ENCODE data around the gene BRMS1L.
"Not testable (repeated sequence)": the region's sequence is repeated elsewhere in the genome, so short reads cannot be mapped to it uniquely, and the experiment has no call there.

The BRMS1L gene

DNA sequence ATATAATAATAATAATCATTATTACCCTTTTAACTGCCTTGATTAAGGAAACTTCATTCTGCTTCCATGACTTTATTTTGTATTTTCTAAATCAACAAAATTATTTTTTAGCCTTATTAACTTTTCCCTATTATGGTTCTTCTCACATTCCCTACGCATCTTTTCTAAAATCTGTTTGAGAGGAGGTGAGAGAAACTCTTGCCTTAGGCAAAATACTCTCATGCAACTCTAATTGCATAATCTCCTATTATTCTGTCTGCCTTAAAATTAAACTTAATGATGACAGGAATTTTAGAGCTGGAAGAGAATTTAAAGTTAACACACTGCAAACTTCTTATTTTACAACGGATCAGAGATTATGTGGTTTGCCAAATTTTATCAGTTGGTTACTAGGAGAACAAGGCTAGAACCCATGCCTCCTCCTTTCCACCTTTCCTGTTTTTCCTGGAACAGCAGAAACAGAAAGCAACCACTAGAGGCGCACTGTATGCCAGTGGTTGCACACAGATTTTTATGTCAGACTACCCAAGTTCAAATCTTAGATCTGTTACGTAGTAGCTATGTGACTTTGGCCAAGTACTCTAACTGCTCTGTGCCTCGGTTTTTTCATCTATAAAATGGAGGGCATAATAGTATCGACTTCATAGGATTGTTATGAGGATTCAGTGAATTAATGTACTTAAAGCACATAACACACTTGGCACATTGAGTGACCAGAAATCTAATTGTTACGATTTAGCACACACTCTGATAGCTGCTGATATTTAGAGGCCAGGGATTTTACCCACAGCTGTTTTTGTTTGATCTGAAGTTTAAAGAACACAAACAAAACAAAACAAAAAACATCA, 4.3 kb upstream of the BRMS1L start:
- DNase-seq (ENCODE audit: low read depth in 2 of 2) = no peak

DNA sequence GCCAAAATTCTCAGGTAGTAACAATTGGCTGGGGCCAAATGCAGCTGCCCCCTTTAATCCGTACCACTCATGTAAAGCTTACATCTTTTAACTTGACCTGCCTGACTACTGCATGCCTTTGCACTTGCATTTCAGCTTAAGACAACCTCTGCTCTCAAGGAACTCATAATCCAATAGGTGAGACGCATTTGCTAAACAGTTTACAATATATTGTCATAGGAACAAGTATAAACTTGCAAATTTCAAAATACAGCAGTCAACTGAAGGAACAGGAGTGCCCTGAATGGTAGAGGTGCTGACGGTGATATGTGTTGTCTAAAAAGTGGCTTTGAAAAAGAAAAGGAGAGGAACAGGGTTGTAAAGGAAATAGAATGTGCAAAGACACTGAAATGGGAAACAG, 3.6 kb upstream of the BRMS1L start:
- DNase-seq (ENCODE audit: low read depth in 2 of 2) = no peak

DNA sequence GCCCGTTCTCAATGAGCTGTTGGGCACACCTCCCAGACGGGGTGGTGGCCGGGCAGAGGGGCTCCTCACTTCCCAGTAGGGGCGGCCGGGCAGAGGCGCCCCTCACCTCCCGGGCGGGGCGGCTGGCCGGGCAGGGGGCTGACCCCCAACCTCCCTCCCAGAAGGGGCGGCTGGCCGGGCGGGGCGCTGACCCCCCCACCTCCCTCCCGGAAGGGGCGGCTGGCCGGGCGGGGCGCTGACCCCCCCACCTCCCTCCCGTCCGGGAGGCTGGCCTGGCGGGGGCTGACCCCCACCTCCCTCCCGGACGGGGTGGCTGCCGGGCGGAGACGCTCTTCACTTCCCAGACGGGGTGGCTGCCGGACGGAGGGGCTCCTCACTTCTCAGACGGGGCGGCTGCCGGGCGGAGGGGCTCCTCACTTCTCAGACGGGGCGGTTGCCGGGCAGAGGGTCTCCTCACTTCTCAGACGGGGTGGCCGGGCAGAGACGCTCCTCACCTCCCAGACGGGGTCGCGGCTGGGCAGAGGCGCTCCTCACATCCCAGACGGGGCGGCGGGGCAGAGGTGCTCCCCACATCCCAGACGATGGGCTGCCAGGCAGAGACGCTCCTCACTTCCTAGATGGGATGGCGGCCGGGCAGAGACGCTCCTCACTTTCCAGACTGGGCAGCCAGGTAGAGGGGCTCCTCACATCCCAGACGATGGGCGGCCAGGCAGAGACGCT, 1.5 kb upstream of the BRMS1L start:
- DNase-seq (ENCODE audit: low read depth in 2 of 2) = not testable (repeated sequence)

DNA sequence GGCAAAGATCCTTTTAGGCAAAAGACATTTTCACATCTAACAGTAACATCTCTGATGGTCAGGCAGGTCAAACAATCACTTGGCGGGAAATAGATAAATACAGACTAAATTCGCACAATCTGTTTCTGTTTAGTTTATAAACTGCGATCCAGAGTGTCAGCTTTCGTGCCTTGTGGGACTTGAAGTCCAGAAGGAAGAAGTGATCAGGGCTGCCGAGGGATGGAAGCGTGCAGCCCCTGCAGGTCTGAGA, 245 bp upstream of the BRMS1L start:
- DNase-seq (ENCODE audit: low read depth in 2 of 2) = no peak

DNA sequence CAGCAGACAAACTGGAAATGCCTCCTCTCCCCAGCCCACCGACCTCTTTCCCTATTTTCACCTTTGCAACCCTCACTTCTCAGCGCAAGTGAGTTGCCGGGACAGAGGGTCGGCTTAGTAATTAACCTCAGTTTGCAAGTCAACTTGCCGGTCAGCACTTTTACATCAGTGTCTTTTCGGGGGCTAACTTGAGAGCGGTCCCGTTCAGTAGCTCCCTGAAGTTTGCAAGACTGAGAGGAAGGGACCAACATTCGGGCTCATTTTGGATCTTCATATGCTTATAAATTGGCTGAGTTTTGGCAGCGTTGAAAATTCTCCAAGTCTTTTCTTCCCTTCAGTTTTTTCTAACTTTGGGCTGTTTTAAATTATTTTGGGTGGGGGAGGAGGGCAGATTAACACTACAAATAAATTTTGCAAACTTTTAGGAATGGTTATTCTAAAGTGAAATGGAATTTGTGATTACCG, 846 bp downstream of the BRMS1L start:
- DNase-seq (ENCODE audit: low read depth in 2 of 2) = no peak

DNA sequence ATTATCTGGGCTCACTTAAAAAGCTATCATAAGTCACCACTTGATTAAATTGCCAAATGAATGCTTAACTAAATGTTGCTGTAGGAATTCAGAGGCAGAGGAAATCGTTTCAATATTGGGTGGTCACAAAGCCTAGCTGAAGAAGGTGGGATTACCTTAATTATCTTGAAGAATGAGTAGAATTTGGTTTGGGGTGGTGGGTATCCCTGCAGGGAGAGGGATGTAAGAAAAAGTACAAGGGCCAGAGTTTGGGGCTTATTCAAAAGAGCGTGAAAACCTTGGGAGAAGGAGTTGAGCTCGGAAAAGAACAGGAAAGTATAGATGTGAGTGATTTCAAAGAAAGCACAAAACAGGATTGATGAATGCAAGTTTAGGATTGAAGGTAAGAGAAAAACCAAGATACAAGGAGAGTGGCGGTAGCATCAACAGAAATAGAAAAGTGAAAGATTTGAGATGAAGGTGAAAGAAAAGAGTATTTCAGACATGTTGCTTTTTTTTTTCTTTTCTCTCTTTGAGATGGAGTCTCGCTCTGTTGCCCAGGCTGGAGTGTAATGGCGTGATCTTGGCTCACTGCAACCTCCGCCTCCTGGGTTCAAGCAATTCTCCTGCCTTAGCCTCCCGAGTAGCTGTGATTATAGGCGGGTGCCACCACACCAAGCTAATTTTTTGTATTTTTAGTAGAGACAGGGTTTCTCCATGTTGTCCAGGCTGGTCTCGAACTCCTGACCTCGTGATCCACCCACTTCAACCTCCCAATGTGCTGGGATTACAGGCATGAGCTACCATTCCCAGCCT, 1.7 kb downstream of the BRMS1L start:
- no peak for DNase-seq (ENCODE audit: low read depth in 2 of 2)

DNA sequence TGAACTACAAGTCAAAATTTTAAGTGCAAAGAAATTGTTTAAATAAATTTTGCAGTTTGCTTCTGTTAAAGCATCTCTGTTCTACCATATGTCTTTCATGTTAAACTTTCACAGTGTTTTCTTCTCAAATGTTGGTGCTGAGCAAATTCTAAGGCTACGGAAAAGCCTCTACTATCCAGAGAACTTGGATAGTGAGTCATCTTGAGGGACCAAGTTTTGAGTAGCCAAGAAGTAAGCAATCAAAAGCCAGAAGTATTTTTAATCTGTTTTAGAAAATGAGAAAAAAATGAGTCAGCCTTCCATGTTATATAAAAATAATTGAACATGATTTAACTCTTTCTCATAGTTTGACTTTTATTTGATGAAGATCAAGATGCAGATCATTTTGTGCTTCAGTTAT, 3.3 kb downstream of the BRMS1L start:
- DNase-seq (ENCODE audit: low read depth in 2 of 2) = no peak

DNA sequence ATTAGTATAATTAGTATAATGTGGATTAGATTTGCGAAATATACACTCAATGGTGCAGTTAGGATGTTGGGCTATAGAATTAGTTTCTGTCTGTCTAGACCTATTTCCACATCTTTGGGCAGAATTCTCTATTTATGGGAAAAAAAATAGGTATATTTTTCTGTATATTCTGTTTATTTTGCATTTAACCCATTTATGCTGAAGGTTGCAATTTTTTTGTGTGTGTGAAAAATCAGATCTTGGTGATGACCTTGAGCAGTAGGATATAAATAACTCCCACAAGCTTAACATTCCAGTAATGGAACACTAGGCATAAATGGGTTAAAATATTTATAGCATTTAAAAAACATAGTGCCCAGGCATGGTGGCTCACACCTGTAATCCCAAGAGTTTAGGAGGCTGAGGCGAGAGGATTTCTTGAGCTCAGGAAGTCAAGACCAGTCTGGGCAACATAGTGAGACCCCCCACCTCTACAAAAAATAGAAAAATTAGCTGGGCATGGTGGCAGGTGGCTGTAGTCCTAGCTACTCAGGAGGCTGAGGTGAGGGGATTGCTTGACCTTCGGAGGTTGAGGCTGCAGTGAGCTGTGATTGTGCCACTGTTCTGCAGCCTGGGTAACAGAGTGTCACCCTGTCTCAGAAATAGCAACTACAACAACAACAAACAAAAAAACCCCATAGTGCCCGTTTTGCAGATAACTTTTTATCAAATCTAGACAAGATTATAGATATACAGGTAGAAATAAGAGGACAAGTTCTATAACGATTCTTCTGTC, 9.3 kb downstream of the BRMS1L start:
- no peak for DNase-seq (ENCODE audit: low read depth in 2 of 2)

DNA sequence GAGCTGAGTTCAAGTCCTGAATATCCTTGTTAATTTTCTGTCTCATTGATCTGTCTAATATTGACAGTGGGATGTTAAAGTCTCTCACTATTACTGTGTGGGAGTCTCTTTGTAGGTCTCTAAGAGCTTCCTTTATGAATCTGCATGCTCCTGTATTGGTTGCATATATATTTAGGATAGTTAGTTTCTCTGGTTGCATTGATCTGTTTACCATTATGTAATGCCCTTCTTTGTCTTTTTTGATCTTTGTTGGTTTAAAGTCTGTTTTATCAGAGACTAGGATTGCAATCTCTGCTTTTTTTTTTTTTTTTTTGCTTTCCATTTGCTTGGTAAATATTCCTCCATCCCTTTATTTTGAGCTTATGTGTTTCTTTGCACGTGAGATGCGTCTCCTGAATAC, 15.6 kb downstream of the BRMS1L start:
- DNase-seq (ENCODE audit: low read depth in 2 of 2) = not testable (repeated sequence)

DNA sequence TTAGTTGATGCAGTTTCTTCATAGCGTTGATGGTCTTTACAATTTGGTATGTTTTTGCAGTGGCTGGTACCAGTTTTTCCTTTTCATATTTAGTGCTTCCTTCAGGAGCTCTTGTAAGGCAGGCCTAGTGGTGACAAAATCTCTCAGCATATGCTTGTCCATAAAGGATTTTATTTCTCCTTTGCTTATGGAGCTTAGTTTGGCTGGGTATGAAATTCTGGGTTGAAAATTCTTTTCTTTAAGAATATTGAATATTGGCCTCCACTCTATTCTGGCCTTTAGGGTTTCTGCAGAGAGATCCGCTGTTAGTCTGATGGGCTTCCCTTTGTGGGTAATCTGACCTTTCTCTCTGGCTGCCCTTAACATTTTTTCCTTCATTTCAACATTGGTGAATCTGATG, 16.1 kb downstream of the BRMS1L start:
- DNase-seq (ENCODE audit: low read depth in 2 of 2) = not testable (repeated sequence)

DNA sequence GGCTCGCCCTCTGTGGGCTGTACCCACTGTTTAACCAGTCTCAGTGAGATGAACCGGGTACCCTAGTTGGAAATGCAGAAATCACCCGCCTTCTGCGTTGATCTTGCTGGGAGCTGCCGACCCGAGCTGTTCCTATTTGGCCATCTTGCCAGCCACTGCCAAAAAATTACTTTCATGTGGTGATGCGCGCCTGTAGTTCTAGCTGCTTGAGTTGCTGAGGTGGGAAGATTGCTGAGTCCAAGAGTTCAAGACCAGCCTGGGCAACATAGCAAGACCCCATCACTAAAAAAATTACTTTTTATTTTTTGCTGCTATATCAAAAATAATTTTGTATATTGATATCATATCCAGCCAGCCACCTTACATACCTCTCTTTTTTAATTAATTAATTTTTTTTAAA, 18.4 kb downstream of the BRMS1L start:
- DNase-seq (ENCODE audit: low read depth in 2 of 2) = no peak

DNA sequence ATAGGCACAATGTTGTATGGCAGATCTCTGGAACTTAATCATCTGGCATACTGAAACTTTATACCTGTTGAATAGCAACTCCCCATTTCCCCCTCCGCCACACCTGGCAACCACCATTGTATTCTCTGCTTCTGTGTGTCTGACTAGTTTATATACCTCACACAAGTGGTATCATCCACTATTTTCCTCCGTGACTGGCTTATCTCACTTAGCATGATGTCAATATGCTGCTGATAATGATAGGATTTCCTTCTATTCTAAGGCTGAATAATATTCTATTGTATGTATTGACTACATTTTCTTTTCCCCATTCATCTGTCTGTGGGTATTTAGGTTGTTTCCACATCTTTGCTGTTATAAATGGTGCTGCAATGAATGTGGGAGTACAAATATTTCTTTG, 21.5 kb downstream of the BRMS1L start:
- no peak for DNase-seq (ENCODE audit: low read depth in 2 of 2)

DNA sequence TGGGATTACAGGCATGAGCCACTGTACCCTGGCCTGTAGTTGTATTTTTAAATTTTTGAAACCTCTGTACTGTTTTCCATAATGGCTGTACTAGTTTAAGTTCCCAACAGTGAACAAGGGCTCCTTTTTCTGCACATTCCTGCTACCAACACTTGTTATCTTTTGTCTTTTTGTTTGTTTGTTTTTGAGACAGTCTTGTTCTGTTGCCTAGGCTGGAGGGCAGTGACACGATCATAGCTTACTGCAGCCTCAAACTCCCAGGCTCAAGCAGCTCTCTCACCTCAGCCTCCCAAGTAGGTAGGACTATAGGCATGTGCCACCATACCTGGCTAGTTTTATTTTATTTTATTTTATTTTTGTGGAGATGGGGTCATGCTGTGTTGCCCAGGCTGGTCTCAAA, 23.0 kb downstream of the BRMS1L start:
- DNase-seq (ENCODE audit: low read depth in 2 of 2) = no peak

DNA sequence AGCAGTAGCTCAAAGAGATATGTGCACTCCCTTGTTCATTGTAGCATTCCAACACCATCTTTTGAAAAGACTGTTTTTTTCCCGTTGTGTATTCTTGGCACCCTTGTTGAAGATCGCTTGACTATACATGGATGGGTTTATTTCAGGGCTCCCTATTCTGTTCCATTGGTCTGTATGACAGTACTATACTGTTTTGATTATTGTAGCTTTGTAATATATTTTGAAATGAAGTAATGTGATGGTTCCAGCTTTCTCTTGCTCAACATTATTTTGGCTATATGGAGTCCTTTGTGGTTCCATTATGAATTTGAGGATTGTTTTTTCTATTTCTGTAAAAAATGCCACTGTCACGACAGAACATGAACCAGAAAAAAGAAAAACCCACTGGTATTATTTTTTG, 25.7 kb downstream of the BRMS1L start:
- DNase-seq (ENCODE audit: low read depth in 2 of 2) = no peak

DNA sequence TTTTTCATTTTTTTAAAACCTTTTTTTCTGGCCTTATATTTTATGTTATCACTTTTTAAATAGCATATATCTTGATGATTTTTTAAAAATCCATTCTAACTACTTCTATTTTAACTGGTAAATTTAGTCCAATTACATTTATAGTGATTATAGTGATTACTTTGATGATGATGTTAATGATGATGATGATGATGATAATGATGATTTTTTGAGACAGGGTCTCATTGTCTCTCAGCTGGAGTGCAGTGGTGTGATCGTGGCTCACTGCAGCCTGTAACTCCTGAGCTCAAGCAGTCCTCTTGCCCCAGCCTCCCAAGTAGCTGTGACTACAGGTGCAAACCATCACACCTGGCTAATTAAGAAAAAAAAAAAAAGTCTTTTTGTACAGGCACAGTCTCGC, 27.1 kb downstream of the BRMS1L start:
- no peak for DNase-seq (ENCODE audit: low read depth in 2 of 2)

DNA sequence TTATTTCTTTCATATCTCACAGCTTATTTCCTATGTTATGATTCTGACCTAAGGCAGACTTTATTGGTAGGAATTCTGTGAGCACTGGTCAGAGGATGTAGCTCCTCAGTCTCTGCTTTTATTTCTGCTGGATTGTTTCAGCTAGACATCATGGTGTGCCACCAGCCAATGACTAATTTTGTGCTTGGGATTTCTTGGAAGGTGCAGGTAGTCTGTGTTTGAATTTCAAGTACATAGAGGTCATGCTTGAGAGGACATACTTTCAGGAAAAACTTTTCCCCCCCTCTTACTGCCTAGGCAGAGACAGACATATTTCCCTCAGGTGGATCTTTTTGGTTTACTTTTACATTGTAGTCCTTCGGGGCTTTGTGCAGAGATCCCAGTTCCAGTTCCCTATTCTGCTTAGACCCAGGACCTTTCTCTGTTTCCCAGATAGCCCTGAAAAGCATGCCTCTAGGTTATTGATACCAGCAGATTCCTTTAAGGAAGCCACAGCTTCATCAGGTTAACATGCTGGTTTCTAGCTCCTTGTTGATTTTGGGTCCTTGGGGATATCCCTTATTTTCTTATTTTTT, 28.6 kb downstream of the BRMS1L start:
- DNase-seq (ENCODE audit: low read depth in 2 of 2) = no peak

DNA sequence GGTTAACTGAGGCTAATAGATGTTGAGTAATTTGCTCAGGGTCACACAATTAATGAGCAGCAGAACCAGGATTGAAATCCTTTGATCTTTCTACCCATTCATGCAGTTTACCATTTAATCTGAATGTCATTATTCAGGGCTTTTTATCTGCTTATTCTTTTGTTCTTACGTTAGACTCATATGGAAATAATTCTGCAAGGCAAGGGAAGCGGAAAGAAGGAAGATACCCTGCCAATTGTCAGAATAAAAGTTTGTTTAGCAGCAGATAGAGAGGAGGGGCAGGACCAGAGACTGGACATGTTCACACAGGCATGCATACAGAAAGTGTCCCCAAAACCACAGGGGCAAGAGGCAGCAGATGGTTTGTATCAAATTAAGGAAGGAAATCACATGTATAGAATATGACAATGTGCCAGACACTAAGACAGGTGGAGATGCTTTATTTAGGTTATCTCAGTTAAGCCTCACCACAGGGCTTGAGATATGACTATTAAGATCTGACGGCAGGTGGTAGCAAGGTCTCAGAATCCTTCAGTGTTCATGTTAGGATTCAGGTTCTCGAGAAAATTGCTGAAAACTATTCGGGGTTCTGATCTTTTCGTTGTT, 29.8 kb downstream of the BRMS1L start:
- DNase-seq (ENCODE audit: low read depth in 2 of 2) = no peak

DNA sequence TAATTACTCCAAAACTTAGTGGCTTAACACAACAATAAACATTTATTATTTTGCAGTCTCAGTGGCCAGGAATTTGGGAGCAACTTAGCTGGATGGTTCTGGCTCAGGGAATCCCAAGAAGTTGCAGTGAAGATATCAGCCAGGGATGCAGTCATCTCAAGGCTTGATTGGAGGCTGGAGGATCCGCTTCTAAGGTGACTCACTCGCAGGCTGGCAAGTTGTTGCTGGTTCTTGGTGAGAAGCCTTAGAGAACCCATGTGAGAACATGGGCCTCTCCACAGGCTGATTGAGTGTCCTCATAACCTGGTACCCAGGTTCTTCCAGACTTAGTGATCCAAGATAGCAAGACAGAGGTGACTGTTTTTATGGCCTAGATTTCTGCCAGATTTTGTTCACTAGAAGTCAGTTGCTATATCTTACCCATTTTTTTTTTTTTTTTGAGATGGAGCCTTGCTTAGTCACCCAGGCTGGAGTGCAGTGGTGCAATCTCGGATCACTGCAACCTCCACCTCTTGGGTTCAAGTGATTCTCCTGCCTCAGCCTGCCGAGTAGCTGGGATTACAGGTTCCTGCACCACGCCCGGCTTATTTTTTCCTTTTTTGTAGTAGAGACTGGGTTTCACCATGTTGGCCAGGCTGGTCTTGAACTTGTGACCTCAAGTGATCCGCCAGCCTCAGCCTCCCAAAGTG, 32.5 kb downstream of the BRMS1L start:
- no peak for DNase-seq (ENCODE audit: low read depth in 2 of 2)

DNA sequence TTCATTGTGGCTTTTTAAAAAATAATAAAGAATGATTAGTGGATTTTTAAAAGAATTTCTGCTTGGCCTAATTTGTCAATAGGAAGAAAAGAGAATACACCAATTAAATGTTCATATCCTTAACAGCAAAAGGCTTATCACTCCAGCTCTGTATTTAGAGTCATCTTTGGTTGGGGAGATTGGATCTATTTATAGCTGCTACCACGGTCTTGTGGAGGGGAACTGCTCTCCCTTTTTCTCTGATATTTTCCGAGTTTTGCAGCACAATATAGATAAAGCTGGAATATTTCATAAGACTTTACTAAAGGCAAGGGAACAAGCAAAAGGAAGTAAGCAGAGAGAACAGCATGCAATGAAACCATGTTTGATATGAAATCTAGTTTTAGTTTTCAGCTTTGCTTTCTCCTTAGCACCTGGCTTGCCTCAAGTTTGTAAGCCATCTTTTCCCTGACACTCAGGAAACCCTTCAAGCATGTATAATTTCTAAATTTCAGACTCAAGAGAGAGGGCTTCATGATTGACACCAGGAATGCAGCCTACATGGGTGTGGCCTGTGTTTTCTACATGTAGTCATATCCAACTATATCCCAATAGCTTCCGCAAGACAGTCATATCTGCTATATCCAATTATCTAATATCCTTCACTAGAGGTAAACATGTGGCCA, 35.2 kb downstream of the BRMS1L start:
- DNase-seq (ENCODE audit: low read depth in 2 of 2) = no peak
